ENCODE measurements around the gene AAGAB.
"Not testable (repeated sequence)": the region's sequence is repeated elsewhere in the genome, so short reads cannot be mapped to it uniquely, and the experiment has no call there.

AAGAB gene

GRCh38 chr15:67254238-67255175 is at the start of gene AAGAB, which contains the start of gene IQCH:
TSS of gene AAGAB (minus strand) at chr15:67254661. CDS start at chr15:67254631, 30 bp downstream.
TSS of gene IQCH (plus strand) at chr15:67254786. CDS start at chr15:67254897, 111 bp downstream.
- DNase-seq (ENCODE audit: low read depth in 1 of 2, low spot score in 1 of 2), result peak; percentile 95 to 98

GRCh38 chr15:67303490-67304363 is 49.3 kb upstream of the AAGAB start:
- no peak for DNase-seq (ENCODE audit: low read depth in 1 of 2, low spot score in 1 of 2)

DNA sequence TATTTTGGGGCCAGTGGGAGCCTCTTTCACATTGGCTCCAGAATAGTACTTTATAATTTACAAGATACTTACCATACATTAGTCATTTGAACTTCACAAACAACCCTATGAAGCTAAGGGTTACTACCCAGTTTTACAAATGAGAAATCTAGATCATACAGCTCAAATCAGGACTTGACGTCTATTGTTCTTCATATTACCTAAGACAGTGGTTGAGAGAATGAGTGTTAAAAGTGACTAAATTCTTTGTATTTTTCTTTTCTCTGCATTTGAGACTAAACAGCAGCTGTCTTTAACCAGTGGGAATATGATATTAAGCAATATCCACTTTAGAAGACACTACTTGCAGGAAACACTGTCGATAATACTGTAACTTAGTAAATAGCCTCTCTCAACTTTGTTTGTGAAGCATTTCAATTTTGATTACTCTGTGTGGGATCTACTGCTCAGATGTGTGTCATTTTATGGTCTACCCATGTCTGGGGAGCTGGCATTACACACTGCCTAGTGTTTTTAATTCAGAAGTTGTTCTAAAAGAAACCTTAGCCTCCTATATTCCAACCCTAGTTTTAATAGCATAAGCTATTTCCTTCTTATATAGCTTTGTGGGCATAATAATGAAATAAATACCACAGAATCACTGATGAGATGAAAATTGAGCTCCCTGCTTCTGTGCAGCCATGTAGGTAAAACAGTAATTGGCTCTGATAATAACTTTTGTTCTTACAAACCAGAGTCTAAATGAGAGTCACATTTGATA is 46.0 kb upstream of the AAGAB start:
- DNase-seq (ENCODE audit: low read depth in 1 of 2, low spot score in 1 of 2), result no peak

DNA sequence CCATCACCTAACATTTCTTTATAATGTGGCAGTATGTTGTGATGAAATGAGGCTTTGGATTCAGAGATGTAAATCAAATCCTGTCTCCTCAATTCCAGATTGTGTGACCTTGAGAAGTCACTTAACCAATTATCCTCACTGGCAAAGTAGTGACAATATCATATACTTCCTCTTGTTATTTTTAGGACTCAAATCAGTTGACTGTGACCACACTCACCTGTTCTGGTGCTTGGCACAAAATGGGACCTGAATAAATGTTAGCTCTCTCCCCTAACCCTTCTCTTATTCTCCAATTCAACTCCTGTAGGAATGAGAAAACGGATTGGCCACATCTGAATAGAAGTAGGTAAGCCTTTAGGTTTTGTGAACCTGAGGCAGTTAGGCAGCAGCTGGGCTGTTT is 42.2 kb upstream of the AAGAB start:
- DNase-seq (ENCODE audit: low read depth in 1 of 2, low spot score in 1 of 2), result no peak

DNA sequence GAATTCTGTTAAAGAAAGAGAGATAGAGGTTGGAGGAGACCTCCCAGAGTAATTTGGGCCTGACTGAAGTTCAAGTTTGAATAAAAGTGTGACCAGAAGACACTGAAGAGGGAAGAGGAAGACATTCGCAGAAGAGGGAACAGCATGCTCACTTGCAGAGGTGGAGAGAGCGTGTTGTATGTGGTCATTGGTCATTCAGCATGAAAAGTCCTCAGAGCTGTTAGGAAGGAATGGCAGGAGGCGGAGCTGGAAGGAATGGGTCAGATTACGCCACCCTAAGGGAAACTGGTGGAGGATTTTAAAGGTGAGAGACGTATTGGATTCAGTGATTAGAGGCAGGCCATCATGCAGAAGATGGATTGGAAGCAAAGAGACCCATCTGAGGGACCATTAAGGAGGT is 41.7 kb upstream of the AAGAB start:
- DNase-seq (ENCODE audit: low read depth in 1 of 2, low spot score in 1 of 2), result no peak

DNA sequence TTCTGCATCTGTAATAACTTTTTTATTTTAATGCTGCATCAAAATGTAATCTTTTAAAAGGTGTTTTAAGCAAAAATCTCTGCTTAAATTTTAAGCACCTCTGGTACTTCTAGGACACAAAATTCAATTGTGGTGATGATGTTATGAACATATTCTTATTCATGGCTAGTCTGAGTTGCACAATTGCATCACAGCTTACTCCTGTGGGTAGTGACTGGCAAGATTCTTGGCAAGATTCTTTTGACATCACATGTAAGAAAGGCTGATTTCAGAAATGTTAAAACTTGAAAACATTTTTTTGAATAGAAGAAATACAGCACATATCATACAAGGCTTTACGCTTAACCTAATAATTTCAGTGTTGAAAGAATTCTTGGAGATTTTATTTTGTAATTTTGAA is 35.9 kb upstream of the AAGAB start:
- no peak for DNase-seq (ENCODE audit: low read depth in 1 of 2, low spot score in 1 of 2)

GRCh38 chr15:67286400-67286799 is 31.9 kb upstream of the AAGAB start:
- not testable (repeated sequence) for DNase-seq (ENCODE audit: low read depth in 1 of 2, low spot score in 1 of 2)

- DNase-seq (ENCODE audit: low read depth in 1 of 2, low spot score in 1 of 2), result not testable (repeated sequence)
These were observed 31.2 kb upstream of the AAGAB start for GRCh38 chr15:67285625-67286024.

GRCh38 chr15:67281714-67282113 is 27.3 kb upstream of the AAGAB start:
- no peak for DNase-seq (ENCODE audit: low read depth in 1 of 2, low spot score in 1 of 2)

DNA sequence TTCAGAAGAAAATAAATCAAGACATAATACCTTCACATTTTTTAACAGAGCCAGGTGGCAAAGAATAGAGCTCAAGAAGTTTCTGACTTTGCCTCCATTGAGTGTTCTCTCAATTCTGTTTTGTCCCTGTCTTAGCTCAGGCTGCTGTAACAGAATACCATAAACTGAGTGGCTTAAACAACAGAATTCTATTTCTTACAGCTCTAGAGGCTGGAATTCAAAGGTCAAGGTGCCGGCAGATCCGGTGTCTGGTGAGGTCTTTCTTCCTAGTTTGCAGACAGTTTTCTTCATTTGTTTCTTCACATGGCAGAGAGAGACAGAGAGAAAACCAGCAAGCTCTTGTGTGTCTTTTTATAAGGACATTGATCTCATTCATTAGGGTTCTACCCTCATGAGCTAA is 25.8 kb upstream of the AAGAB start:
- no peak for DNase-seq (ENCODE audit: low read depth in 1 of 2, low spot score in 1 of 2)

DNA sequence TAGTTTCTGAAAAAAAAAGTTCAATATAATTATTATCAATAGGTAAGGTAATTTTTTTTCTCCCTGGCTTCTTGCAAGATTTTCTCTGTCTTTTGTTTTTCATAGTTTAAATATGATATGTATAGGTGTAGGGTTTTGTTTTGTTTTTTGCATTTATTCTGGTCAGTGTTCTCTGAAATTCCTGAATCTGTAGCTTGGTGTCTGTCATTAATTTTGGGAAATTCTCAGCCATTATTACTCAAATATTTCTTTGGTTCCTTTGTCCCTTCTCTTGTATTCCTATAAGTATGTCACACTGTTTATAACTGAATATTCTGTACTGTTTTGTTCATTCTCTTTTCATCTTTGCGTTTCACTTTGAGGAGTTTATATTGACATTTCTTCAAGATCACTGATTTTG is 22.2 kb upstream of the AAGAB start:
- no peak for DNase-seq (ENCODE audit: low read depth in 1 of 2, low spot score in 1 of 2)

- no peak for DNase-seq (ENCODE audit: low read depth in 1 of 2, low spot score in 1 of 2)
These were observed 19.8 kb upstream of the AAGAB start for GRCh38 chr15:67274236-67274635.

GRCh38 chr15:67267951-67268941 is 13.8 kb upstream of the AAGAB start:
- DNase-seq (ENCODE audit: low read depth in 1 of 2, low spot score in 1 of 2), result no peak

GRCh38 chr15:67267440-67267839 is 13.0 kb upstream of the AAGAB start:
- no peak for DNase-seq (ENCODE audit: low read depth in 1 of 2, low spot score in 1 of 2)

- DNase-seq (ENCODE audit: low read depth in 1 of 2, low spot score in 1 of 2), result no peak
These were observed 12.4 kb upstream of the AAGAB start for GRCh38 chr15:67266870-67267269.

DNA sequence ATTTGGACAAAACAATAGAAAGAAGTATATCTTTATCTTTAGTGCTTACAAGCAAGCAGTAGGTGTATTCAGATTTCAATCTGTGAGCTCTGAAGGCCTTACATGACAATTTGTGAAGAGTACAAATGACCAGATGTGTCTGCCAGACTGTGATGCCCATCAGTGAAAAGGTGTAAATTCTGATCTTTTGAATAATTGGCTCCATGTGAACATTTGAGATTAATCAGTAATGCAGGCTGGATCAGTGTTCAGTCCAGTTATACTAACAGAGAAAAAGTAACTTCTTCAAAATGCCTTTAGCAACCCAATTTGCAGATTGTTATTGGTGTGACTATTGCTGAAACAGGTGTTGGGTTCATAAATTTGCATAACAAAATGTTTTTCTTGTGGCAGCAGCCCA is 5.3 kb upstream of the AAGAB start:
- no peak for DNase-seq (ENCODE audit: low read depth in 1 of 2, low spot score in 1 of 2)

GRCh38 chr15:67259379-67259778 is 4.9 kb upstream of the AAGAB start:
- DNase-seq (ENCODE audit: low read depth in 1 of 2, low spot score in 1 of 2), result no peak

DNA sequence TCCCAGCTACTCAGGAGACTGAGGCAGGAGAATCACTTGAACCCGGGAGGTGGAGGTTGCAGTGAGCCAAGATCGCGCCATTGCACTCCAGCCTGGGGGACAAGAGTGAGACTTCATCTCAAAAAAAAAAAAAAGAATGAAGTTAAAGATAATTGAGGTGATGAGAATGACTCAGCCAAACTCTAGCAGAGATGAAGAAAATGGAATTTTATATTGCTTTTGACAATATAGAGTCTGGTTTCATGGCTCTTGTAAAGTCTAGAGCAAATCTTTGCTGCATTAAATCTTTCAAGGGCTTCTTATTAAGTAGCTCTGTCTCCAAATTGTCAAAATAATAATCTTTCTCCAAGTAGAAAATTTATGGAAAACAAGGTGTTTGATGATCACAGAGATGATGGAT is 4.0 kb upstream of the AAGAB start:
- not testable (repeated sequence) for DNase-seq (ENCODE audit: low read depth in 1 of 2, low spot score in 1 of 2)

DNA sequence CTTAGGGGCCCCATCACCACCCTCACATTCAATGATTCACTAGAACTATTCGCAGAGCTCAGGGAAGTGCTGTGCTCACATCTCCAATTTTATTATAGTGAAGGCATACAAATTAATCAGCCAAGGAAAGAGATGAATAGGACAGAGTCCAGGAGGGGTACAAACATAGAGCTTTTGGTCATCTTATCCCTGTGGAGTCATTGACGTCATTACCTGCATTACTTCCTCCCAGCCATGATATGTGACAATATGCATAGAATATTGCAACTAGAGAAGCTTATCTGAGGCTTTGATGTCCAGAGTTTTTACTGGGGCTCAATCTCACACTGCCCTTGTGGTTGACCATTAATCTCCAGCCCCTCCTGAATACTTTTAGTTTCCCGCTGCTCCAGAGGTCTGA is 1.6 kb upstream of the AAGAB start:
- DNase-seq (ENCODE audit: low read depth in 1 of 2, low spot score in 1 of 2), result no peak

Measured in activated T-helper 1 cell treated with anti-CD3 and anti-CD28 coated beads, Interleukin-2, amount 50 U/mL, for 16 hours (primary cell).